ENCODE data around the gene HSD3B7.

DNA sequence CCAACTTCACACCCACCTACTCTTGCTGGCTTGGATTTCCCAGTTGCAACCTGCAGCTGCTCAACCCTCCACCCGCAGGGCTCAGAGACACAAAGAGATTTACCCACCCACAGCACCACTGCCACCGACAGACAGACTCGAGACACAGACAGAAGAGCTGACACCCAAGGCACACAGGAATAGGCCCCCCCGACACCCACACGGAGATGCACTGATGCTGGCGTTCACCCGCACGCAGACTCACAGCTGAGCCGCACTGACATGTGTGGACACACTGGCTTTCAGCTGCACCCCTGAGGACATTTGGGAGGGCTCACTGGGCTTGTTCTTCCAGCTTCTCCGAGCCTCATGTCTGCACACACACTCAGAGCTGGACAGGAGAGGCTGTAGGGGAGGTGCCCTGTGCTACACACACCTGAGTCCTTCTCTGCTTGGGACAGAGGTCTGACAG, 17.3 kb downstream of the HSD3B7 start:
- no peak for TF ChIP-seq YBX1 (IDR thresholded peaks at IDR 0.05)
- no peak for TF ChIP-seq TAF1 (IDR thresholded peaks at IDR 0.05; ENCODE audit: borderline replicate concordance, low read depth, low read length)
- TF ChIP-seq, protein P1, sequence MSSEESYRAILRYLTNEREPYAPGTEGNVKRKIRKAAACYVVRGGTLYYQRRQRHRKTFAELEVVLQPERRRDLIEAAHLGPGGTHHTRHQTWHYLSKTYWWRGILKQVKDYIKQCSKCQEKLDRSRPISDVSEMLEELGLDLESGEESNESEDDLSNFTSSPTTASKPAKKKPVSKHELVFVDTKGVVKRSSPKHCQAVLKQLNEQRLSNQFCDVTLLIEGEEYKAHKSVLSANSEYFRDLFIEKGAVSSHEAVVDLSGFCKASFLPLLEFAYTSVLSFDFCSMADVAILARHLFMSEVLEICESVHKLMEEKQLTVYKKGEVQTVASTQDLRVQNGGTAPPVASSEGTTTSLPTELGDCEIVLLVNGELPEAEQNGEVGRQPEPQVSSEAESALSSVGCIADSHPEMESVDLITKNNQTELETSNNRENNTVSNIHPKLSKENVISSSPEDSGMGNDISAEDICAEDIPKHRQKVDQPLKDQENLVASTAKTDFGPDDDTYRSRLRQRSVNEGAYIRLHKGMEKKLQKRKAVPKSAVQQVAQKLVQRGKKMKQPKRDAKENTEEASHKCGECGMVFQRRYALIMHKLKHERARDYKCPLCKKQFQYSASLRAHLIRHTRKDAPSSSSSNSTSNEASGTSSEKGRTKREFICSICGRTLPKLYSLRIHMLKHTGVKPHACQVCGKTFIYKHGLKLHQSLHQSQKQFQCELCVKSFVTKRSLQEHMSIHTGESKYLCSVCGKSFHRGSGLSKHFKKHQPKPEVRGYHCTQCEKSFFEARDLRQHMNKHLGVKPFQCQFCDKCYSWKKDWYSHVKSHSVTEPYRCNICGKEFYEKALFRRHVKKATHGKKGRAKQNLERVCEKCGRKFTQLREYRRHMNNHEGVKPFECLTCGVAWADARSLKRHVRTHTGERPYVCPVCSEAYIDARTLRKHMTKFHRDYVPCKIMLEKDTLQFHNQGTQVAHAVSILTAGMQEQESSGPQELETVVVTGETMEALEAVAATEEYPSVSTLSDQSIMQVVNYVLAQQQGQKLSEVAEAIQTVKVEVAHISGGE (CRISPR knock-in tag; IDR thresholded peaks at IDR 0.05): no peak
- TF ChIP-seq, protein P2, sequence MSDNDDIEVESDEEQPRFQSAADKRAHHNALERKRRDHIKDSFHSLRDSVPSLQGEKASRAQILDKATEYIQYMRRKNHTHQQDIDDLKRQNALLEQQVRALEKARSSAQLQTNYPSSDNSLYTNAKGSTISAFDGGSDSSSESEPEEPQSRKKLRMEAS (IDR thresholded peaks at IDR 0.05; ENCODE audit: low read depth, low read length): no peak
- no peak for TF ChIP-seq LARP7 (IDR thresholded peaks at IDR 0.05)
